ENCODE results near the gene RAD51B.

GRCh38 chr14:68393259-68393658, 573.7 kb downstream of the RAD51B start:
- TF ChIP-seq, protein P1, sequence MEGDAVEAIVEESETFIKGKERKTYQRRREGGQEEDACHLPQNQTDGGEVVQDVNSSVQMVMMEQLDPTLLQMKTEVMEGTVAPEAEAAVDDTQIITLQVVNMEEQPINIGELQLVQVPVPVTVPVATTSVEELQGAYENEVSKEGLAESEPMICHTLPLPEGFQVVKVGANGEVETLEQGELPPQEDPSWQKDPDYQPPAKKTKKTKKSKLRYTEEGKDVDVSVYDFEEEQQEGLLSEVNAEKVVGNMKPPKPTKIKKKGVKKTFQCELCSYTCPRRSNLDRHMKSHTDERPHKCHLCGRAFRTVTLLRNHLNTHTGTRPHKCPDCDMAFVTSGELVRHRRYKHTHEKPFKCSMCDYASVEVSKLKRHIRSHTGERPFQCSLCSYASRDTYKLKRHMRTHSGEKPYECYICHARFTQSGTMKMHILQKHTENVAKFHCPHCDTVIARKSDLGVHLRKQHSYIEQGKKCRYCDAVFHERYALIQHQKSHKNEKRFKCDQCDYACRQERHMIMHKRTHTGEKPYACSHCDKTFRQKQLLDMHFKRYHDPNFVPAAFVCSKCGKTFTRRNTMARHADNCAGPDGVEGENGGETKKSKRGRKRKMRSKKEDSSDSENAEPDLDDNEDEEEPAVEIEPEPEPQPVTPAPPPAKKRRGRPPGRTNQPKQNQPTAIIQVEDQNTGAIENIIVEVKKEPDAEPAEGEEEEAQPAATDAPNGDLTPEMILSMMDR (IDR thresholded peaks at IDR 0.05): no peak
- TF ChIP-seq EP300 (IDR thresholded peaks at IDR 0.05): no peak
- no peak for TF ChIP-seq POLR2A (IDR thresholded peaks at IDR 0.05)
- TF ChIP-seq POLR2AphosphoS5 (IDR thresholded peaks at IDR 0.05): no peak
